CD1c-positive myeloid dendritic cell (primary cell): ENCODE measurements around the gene FAM98C.
"Not testable (repeated sequence)": the region's sequence is repeated elsewhere in the genome, so short reads cannot be mapped to it uniquely, and the experiment has no call there.

Source experiments
- DNase-seq: peaks from one replicate; pipeline ENCODE4 v3.0.0-alpha.2; 2016; ENCODE audit errors: extremely low spot score

The FAM98C gene

GRCh38 chr19:38402967-38403674 is at the start of gene FAM98C:
FAM98C (plus strand) TSS chr19:38403093; CDS start chr19:38403154, 61 bp downstream.
- DNase-seq = peak; percentile 99

GRCh38 chr19:38355728-38356725 is 46.9 kb upstream of the FAM98C start:
- no peak for DNase-seq

GRCh38 chr19:38358071-38358470 is 44.8 kb upstream of the FAM98C start:
- no peak for DNase-seq

- DNase-seq = no peak
Measured at GRCh38 chr19:38359242-38360021, 43.5 kb upstream of the FAM98C start.

- DNase-seq = no peak
Measured at GRCh38 chr19:38360351-38360750, 42.5 kb upstream of the FAM98C start.

GRCh38 chr19:38360839-38361631 is 41.9 kb upstream of the FAM98C start:
- peak; percentile 53 for DNase-seq

- peak; percentile 88 for DNase-seq
Measured at GRCh38 chr19:38361633-38362075, 41.2 kb upstream of the FAM98C start.

- peak; percentile 86 for DNase-seq
Measured at GRCh38 chr19:38362076-38362945, 40.6 kb upstream of the FAM98C start.

- not testable (repeated sequence) for DNase-seq
Measured at GRCh38 chr19:38362946-38363688, 39.8 kb upstream of the FAM98C start.

GRCh38 chr19:38367041-38367440 is 35.9 kb upstream of the FAM98C start:
- no peak for DNase-seq

- no peak for DNase-seq
Measured at GRCh38 chr19:38369584-38369983, 33.3 kb upstream of the FAM98C start.

- no peak for DNase-seq
Measured at GRCh38 chr19:38370299-38370698, 32.6 kb upstream of the FAM98C start.

GRCh38 chr19:38371081-38371480 is 31.8 kb upstream of the FAM98C start:
- DNase-seq = no peak

GRCh38 chr19:38373907-38374331 is 29.0 kb upstream of the FAM98C start:
- DNase-seq = no peak

GRCh38 chr19:38374332-38375097 is 28.4 kb upstream of the FAM98C start, which contains the start of gene PSMD8:
PSMD8 (plus strand) TSS chr19:38374571; CDS start chr19:38374602, 31 bp downstream.
- DNase-seq = peak; percentile 99

GRCh38 chr19:38375098-38375493 is 27.8 kb upstream of the FAM98C start:
- no peak for DNase-seq

GRCh38 chr19:38375748-38376147 is 27.1 kb upstream of the FAM98C start:
- no peak for DNase-seq

GRCh38 chr19:38376576-38376975 is 26.3 kb upstream of the FAM98C start:
- no peak for DNase-seq
